H54 (cell line): ENCODE data around the gene SLC38A3.
"Not testable (repeated sequence)": the region's sequence is repeated elsewhere in the genome, so short reads cannot be mapped to it uniquely, and the experiment has no call there.

Experiments used
- DNase-seq: peaks from one replicate; pipeline ENCODE4 v3.0.0; 2011; ENCODE audit warnings: low spot score, mixed read lengths; ENCODE audit not compliant: insufficient read length
- FAIRE-seq: peaks from 3 replicates; lab custom pipeline; 2011; peaks lifted over from hg19 to GRCh38; lab: Jason Lieb, UNC
- POLR2A ChIP-seq: IDR thresholded peaks from 2 replicates; pipeline ENCODE4 v1.6.1; 2011; ENCODE audit warnings: low read depth, mild to moderate bottlenecking, low read length

The SLC38A3 gene

GRCh38 chr3:50243543-50243895 is 38.4 kb downstream of the SLC38A3 start:
- no peak for TF ChIP-seq POLR2A
- FAIRE-seq = no peak
- no peak for DNase-seq

GRCh38 chr3:50244813-50245212 is 39.7 kb downstream of the SLC38A3 start:
- not testable (repeated sequence) for DNase-seq

DNA sequence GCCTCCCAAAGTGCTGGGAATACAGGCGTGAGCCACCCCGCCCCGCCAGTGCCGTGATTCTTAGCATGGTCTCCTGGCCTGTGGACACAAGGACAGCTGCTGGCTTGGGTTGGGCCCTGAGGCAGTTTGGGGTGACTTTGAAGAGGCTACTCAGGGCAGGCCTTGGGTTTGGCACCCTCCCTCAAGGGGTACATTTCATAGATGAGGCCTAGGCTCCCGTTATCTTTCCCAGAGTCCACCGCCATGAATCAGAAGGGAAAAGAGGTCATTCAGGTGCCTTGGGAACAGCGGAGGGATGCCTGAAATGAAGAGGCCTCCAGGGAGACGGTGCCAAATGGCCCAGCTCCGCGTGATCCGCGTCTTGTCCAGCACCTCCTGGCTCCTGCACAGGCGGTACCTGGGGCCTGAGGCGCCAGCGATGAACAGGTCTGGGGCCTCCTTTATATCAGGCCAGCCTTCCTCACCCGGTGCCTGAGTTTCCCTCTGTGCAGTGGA is 40.2 kb downstream of the SLC38A3 start:
- no peak for DNase-seq
- no peak for TF ChIP-seq POLR2A
- no peak for FAIRE-seq

More at GRCh38 chr3:50244813-50245212, 39.7 kb downstream of the SLC38A3 start:
- FAIRE-seq = not testable (repeated sequence)

GRCh38 chr3:50245831-50246516 is 40.9 kb downstream of the SLC38A3 start:
- DNase-seq (peak; percentile 58), FAIRE-seq (no peak)
- TF ChIP-seq POLR2A = no peak; the same call in 1 of the 2 replicates

DNA sequence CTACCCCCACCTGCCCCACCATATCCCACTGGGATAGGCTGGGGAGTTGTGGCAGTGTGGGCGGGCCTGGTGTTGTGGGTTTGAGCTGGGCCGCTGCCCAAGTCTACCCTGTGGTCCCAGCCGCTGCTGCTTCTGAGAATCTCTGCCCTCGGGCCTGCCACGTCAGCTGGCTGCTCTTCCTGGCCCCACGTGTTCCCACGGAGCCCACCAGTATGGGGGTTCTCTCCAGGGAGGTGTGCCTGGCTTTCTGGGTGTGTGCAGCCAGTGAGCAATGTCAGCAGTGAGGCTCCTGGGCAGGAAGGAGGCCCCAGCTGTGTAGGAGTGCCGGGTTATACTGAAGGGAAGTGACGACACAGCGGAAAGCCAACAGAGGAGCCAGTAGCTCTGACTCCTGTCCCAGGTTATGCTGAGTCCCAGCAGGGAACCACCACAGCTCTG is 41.5 kb downstream of the SLC38A3 start:
- FAIRE-seq (peak; percentile 20), DNase-seq (peak; percentile 80)
- TF ChIP-seq POLR2A = peak; percentile 43; the same call in 1 of the 2 replicates

GRCh38 chr3:50248387-50248786 is 43.3 kb downstream of the SLC38A3 start:
- no peak for FAIRE-seq
- DNase-seq = no peak
- TF ChIP-seq POLR2A = no peak

GRCh38 chr3:50249457-50249856 is 44.4 kb downstream of the SLC38A3 start:
- no peak for TF ChIP-seq POLR2A
- no peak for DNase-seq
- no peak for FAIRE-seq

GRCh38 chr3:50250514-50250913 is 45.4 kb downstream of the SLC38A3 start:
- no peak for DNase-seq
- FAIRE-seq = no peak
- TF ChIP-seq POLR2A = no peak

- DNase-seq (peak; percentile 85), FAIRE-seq (peak; percentile 57)
- TF ChIP-seq POLR2A = no peak
Measured at GRCh38 chr3:50251220-50251619, 46.1 kb downstream of the SLC38A3 start.

DNA sequence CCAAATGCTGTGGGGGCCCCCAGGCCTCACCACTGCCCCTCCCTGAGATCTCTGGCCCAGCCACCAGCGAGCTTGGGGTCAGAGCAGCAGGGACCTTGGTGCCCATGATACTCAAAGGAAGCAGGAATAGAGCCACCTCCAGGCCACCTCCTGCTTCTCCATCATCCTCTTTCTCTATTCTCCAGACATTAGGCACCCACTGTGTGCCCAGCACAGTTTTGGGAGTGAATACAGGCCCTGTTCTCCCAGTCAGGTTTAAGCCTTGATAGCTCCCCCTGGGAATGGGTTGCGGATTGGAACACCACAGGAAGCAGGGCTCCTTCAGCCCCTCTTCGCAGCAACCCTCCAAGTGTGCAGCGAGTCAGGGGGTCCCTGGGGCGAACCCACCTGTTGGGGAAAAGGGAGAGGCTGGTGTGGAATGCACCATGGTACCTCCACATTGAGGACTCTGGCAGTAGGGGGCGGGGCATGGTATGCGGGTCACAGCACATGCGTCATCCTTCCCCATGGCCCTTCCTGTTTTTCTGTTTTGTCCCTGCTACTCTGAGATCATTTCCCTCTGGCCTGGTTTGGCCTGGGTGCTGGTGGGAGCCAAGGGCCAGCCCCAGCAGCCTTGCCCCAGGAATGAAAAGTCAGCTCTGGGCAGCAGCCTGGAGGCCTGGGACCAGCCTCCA is 49.6 kb downstream of the SLC38A3 start:
- peak; percentile 61 for DNase-seq

DNA sequence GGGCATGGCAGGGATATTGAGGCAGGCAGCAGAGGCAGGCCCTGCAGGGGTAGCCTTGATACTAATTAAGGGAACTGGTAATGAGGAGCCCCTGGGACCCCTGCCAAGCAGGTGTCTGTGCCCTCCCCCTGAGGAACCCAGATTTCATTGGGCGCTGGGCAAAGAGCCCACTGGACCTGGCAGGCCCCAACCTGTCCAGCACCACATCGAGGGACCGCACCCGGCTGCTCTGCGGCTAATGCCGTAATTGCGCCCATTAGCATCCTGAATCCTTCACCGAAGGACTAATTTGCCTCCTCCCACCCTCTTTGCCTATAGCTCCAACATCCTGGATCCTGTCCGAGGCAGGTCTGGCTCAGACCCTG is 50.2 kb downstream of the SLC38A3 start:
- TF ChIP-seq POLR2A = no peak
- FAIRE-seq = no peak
- no peak for DNase-seq

More for the DNA sequence above, 49.6 kb downstream of the SLC38A3 start:
- no peak for TF ChIP-seq POLR2A
- FAIRE-seq = no peak

DNA sequence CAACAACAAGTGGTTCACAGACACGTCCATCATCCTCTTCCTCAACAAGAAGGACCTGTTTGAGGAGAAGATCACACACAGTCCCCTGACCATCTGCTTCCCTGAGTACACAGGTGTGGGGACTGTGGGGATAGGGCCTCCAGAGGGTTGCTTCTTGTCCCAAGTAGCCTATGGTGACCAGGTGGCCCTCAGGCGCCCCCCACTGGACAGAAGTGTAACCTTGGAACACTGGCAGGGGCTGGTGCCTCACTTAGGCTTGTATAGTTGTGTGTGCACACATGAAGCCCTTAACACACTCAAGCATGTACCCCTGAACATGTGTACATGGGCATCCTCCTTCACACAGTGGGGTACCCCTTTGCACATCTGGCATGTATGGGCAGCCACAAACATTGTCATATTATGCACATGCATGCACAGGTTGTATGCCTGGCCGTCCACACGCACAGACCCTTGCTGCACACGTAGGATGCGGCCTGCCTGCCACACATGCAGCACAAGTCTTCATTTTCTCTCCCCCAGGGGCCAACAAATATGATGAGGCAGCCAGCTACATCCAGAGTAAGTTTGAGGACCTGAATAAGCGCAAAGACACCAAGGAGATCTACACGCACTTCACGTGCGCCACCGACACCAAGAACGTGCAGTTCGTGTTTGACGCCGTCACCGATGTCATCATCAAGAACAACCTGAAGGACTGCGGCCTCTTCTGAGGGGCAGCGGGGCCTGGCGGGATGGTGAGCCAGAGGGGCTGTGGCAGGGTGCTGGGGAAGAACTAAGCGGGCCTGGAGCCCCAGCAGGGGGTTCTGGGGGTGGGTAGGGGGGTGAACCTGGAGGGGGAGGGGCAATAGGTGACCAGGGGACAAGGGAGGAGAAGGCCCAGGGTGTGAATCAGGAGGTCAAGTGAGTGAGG is 52.2 kb downstream of the SLC38A3 start:
- 0 out of 2 replicates have a peak, but pooled peaks have one; percentile 5 for TF ChIP-seq POLR2A
- FAIRE-seq (no peak), DNase-seq (no peak)

- TF ChIP-seq POLR2A = no peak
- DNase-seq (no peak), FAIRE-seq (no peak)
Measured at GRCh38 chr3:50258029-50258680, 53.1 kb downstream of the SLC38A3 start.
